ENCODE data around the gene FIGLA.

The FIGLA gene

DNA sequence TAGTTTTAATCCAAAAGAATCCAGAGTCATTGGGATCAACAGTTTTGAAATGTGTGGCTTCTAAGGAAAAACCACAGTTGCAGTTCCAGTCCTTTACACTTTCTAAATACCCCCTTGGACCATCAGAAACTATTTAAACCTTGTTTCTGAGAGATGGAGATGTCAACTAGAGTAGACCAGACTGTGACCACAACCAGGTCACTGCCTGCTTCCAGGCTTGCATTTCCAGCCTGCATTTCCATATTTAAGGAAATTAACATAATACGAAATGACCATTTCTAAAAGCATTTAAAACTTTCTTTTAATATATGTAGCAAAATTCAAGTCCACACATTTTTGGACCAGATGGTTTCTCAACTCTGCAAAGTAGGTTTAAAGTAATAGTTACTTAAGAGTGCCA, 60.8 kb downstream of the FIGLA start:
- no peak overlapping the region for H3K4me3 ChIP-seq (ENCODE audit: low read depth, low read length)
- in situ Hi-C loops (cut with HindIII; ENCODE audit: low pct_ligation_motif_present, low sequenced_read_pairs) = no loop called here
- no peak overlapping the region for H3K27ac ChIP-seq
- TF ChIP-seq, protein P1, sequence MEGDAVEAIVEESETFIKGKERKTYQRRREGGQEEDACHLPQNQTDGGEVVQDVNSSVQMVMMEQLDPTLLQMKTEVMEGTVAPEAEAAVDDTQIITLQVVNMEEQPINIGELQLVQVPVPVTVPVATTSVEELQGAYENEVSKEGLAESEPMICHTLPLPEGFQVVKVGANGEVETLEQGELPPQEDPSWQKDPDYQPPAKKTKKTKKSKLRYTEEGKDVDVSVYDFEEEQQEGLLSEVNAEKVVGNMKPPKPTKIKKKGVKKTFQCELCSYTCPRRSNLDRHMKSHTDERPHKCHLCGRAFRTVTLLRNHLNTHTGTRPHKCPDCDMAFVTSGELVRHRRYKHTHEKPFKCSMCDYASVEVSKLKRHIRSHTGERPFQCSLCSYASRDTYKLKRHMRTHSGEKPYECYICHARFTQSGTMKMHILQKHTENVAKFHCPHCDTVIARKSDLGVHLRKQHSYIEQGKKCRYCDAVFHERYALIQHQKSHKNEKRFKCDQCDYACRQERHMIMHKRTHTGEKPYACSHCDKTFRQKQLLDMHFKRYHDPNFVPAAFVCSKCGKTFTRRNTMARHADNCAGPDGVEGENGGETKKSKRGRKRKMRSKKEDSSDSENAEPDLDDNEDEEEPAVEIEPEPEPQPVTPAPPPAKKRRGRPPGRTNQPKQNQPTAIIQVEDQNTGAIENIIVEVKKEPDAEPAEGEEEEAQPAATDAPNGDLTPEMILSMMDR (IDR thresholded peaks at IDR 0.05; ENCODE audit: low read depth, low read length, missing control alignments) = no peak
- H3K36me3 ChIP-seq (replicated peaks) = no peaks in the 10 kb centered on the region
- H3K27me3 ChIP-seq (replicated peaks) = peaks cover 2% of the 10 kb centered on the region
- DNase-seq = no peak

DNA sequence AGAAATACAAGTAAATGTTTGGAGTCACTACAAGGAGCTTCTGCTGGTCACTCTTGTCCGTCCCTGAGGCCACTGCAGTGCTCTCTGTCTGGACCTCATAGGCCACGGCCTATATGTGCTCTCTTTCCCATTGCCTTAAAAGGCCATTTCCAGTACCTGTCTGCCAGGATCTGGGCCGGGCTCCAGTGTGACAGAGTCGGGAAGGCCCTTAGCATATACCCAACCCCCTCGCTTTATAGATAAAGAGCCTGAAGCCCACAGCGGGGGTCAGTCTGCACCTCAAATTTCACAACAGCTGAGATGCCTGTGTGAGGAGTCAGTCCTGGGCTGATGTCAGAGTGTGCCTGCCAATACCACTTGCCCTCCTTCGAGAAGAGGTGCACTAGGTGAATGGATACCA, 62.3 kb downstream of the FIGLA start:
- TF ChIP-seq, protein P1 (IDR thresholded peaks at IDR 0.05; ENCODE audit: low read depth, low read length, missing control alignments) = no peak
- DNase-seq = no peak
- Histone ChIP-seq H3K4me3 (ENCODE audit: low read depth, low read length) (no peak overlapping the region), H3K27ac (no peak overlapping the region), H3K27me3 (replicated peaks) (no peaks in the 10 kb centered on the region), H3K36me3 (replicated peaks) (no peaks in the 10 kb centered on the region)
- in situ Hi-C loops (cut with HindIII; ENCODE audit: low pct_ligation_motif_present, low sequenced_read_pairs) = no loop called here

Data from brain microvascular endothelial cell (primary cell).